GM12865 (cell line): Measurements from ENCODE around the gene EFCAB12.
"Not testable (repeated sequence)": the region's sequence is repeated elsewhere in the genome, so short reads cannot be mapped to it uniquely, and the experiment has no call there.

ENCODE experiments used
- DNase-seq: peaks from one replicate; pipeline ENCODE4 v3.0.0; 2010; ENCODE audit warnings: low read depth
- H3K4me3 ChIP-seq: 2 replicates; pipeline ENCODE4 v1.5.1; 2011; ENCODE audit warnings: mild to moderate bottlenecking, low read depth, low read length, control low read depth
- CTCF ChIP-seq: IDR thresholded peaks from 2 replicates; pipeline ENCODE4 v1.5.1; 2011; ENCODE audit warnings: low read length, control low read depth, low read depth, inconsistent platforms; ENCODE audit not compliant: insufficient read depth; ENCODE audit errors: missing control alignments

Gene EFCAB12

GRCh38 chr3:129387487-129387886, 40.9 kb downstream of the EFCAB12 start:
- no peak overlapping the region for H3K4me3 ChIP-seq
- no peak for TF ChIP-seq CTCF

GRCh38 chr3:129386984-129387383, 41.5 kb downstream of the EFCAB12 start:
- DNase-seq = no peak
- H3K4me3 ChIP-seq = no peak overlapping the region
- TF ChIP-seq CTCF = no peak

More at GRCh38 chr3:129387487-129387886, 40.9 kb downstream of the EFCAB12 start:
- no peak for DNase-seq

GRCh38 chr3:129385507-129385906, 42.9 kb downstream of the EFCAB12 start:
- not testable (repeated sequence) for DNase-seq

GRCh38 chr3:129384594-129385323, 43.7 kb downstream of the EFCAB12 start:
- no peak for DNase-seq
- H3K4me3 ChIP-seq = no peak overlapping the region
- TF ChIP-seq CTCF = no peak

More at GRCh38 chr3:129385507-129385906, 42.9 kb downstream of the EFCAB12 start:
- not testable (repeated sequence) for H3K4me3 ChIP-seq

GRCh38 chr3:129384103-129384502, 44.3 kb downstream of the EFCAB12 start:
- not testable (repeated sequence) for DNase-seq

GRCh38 chr3:129383292-129383860, 45.1 kb downstream of the EFCAB12 start:
- DNase-seq = peak; percentile 69
- TF ChIP-seq CTCF = peak; percentile 83

More at GRCh38 chr3:129384103-129384502, 44.3 kb downstream of the EFCAB12 start:
- H3K4me3 ChIP-seq = not testable (repeated sequence)

GRCh38 chr3:129382366-129382765, 46.1 kb downstream of the EFCAB12 start:
- no peak overlapping the region for H3K4me3 ChIP-seq
- no peak for TF ChIP-seq CTCF
- DNase-seq = no peak

More at GRCh38 chr3:129383292-129383860, 45.1 kb downstream of the EFCAB12 start:
- no peak overlapping the region for H3K4me3 ChIP-seq

GRCh38 chr3:129379582-129380358, 48.7 kb downstream of the EFCAB12 start:
- DNase-seq = no peak
- no peak overlapping the region for H3K4me3 ChIP-seq
- no peak for TF ChIP-seq CTCF
